ENCODE data around the gene CHEK1. TPM values are rescaled to one million over a fixed set of nuclear protein-coding genes. Genes with fewer than 3 reads are reported as not detected.
A peak's percentile ranks its signal among the peaks of the same experiment; 100 is the strongest.

Gene CHEK1
- total RNA-seq, 3 donors from 2014 or later, result 93.4 to 134 (median 108) TPM

DNA sequence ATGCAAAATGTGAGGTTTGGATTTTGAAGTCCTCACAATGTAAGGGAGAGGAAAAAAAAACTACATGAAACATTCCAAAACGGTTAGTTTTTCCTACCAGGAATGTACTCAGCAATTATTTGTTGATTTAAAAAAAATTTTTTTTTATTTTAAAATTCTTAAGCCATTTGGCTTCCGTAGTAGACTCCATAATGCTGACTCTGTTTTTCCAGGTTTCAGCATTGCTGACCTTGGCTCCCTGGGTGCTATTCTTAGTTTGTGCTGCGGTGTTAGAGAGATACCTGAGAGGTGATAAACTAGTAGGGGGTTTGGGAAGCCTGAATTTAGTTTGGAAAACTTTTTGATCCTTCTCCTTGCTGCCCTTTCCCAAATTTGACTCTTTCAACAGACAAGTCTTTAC, 21.8 kb upstream of the CHEK1 start:
- ATAC-seq, result no peak
- H3K9me3 Mint-ChIP-seq, result no peaks in the 10 kb centered on the region
- H3K27me3 Mint-ChIP-seq (ENCODE audit: low read depth), result no peaks in the 10 kb centered on the region
- H3K4me3 Mint-ChIP-seq, result no peak overlapping the region
- H3K4me1 Mint-ChIP-seq (ENCODE audit: low read depth), result peaks cover 2% of the 10 kb centered on the region
- H3K36me3 Mint-ChIP-seq (ENCODE audit: insufficient read depth), result peaks cover 49% of the 10 kb centered on the region
- DNase-seq, result no peak

DNA sequence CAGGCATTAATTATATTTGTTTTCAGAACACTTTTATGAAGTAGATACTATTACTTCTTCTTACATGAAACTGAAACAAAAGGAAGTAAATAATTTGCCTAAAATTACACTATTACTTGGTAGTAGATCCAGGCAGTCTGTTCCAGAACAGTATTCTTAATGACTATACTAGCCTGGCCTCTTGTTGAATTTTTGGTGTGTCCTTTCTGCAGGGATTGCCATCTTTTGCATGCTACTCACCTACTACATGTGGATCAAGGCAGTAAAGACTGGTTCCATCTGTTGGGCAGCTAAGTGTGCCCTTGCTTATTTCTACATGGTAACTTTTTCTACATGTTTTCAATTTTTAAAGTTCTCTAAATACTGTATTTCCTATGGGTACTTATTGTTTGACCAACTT, 19.5 kb upstream of the CHEK1 start:
- DNase-seq (no peak), ATAC-seq (no peak)
- peaks cover 55% of the 10 kb centered on the region for H3K36me3 Mint-ChIP-seq (ENCODE audit: insufficient read depth)
- no peak overlapping the region for H3K4me3 Mint-ChIP-seq
- H3K27me3 Mint-ChIP-seq (ENCODE audit: low read depth), result no peaks in the 10 kb centered on the region
- no peaks in the 10 kb centered on the region for H3K9me3 Mint-ChIP-seq
- peaks cover 2% of the 10 kb centered on the region for H3K4me1 Mint-ChIP-seq (ENCODE audit: low read depth)

DNA sequence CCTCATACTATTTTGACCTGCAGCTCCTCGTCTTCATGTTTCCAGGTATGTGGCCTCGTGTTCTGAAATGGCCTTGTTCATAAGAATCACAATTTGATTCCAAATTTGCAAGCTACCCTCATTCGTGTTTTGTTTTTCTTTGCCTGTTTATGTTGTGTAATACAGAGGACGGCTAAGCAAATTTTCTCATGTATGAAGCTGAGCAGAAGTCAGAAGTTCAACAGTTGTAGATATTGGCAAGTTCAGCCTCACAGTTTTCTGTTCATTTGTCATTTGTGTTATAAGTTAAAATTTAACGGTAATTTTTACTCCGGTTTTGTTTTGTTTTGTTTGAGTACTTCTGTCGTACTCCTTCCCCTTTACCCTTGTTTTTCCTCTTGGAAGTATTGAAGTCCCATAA, 15.4 kb upstream of the CHEK1 start:
- H3K4me1 Mint-ChIP-seq (ENCODE audit: low read depth), result no peaks in the 10 kb centered on the region
- ATAC-seq (no peak), DNase-seq (no peak)
- no peak overlapping the region for H3K4me3 Mint-ChIP-seq
- peaks cover 59% of the 10 kb centered on the region for H3K36me3 Mint-ChIP-seq (ENCODE audit: insufficient read depth)
- no peaks in the 10 kb centered on the region for H3K27me3 Mint-ChIP-seq (ENCODE audit: low read depth)
- no peaks in the 10 kb centered on the region for H3K9me3 Mint-ChIP-seq

DNA sequence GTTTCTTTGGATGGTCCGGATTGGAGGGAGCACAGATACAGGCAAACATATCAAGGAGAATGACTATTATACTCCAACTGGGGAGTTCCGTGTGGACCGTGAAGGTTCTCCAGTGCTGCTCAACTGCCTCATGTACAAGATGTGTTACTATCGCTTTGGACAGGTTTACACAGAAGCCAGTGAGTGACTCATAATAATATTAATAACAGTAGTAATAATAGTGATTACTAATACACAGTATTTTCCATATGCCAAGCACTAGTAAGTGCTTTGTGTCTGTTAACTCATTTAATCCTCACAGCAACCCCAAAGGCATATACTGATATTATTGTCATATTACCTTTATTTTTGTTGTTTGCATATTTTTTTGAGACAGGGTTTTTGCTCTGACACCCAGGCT, 6.6 kb upstream of the CHEK1 start:
- no peaks in the 10 kb centered on the region for H3K4me1 Mint-ChIP-seq (ENCODE audit: low read depth)
- ATAC-seq, result no peak
- H3K36me3 Mint-ChIP-seq (ENCODE audit: insufficient read depth), result peaks cover 34% of the 10 kb centered on the region
- H3K9me3 Mint-ChIP-seq, result no peaks in the 10 kb centered on the region
- DNase-seq, result no peak
- H3K27me3 Mint-ChIP-seq (ENCODE audit: low read depth), result no peaks in the 10 kb centered on the region
- no peak overlapping the region for H3K4me3 Mint-ChIP-seq

DNA sequence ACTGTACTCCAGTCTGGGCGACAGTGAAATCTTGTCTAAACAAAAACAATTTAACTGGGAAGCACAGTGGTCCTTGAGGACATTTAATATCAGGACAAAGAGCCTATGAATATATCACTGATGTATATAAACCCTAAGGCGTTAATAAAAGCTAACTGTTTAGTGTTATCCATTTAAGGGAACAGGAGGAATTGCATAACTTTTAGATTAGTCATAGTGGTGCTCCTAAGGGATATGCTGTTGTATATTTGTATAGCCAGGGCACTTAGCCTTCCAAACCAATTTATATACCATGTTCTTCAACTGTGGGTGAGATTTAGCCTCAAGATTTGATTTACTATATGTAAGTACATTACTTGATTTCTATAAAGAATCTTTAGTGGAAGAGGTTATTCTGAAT, 3.0 kb upstream of the CHEK1 start:
- H3K4me1 Mint-ChIP-seq (ENCODE audit: low read depth), result peaks cover 12% of the 10 kb centered on the region
- H3K4me3 Mint-ChIP-seq, result no peak overlapping the region
- no peaks in the 10 kb centered on the region for H3K9me3 Mint-ChIP-seq
- ATAC-seq (no peak), DNase-seq (no peak)
- no peaks in the 10 kb centered on the region for H3K27me3 Mint-ChIP-seq (ENCODE audit: low read depth)
- peaks cover 14% of the 10 kb centered on the region for H3K36me3 Mint-ChIP-seq (ENCODE audit: insufficient read depth)

DNA sequence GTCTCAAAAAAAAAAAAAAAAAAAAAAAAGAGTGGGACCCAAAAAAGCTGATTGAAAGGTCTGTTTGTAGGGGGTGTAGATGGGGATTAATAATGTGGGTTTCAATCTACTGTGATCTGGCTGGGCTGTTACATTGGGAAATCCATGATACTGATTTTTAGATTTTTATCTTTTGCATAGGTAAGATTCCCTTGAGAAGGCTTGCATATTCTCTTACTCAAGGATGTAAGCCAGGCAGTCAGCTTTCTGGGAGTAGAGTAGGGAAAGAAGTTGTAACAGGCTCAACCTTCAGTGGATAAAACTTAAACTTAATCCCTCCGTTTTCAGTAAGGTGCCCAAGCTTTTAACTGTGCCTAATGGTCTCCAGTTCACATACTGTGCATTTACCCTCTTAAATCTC, 1.9 kb upstream of the CHEK1 start:
- ATAC-seq (no peak), DNase-seq (no peak)
- peaks cover 16% of the 10 kb centered on the region for H3K36me3 Mint-ChIP-seq (ENCODE audit: insufficient read depth)
- peaks cover 17% of the 10 kb centered on the region for H3K4me1 Mint-ChIP-seq (ENCODE audit: low read depth)
- H3K4me3 Mint-ChIP-seq, result no peak overlapping the region
- H3K9me3 Mint-ChIP-seq, result no peaks in the 10 kb centered on the region
- H3K27me3 Mint-ChIP-seq (ENCODE audit: low read depth), result no peaks in the 10 kb centered on the region

DNA sequence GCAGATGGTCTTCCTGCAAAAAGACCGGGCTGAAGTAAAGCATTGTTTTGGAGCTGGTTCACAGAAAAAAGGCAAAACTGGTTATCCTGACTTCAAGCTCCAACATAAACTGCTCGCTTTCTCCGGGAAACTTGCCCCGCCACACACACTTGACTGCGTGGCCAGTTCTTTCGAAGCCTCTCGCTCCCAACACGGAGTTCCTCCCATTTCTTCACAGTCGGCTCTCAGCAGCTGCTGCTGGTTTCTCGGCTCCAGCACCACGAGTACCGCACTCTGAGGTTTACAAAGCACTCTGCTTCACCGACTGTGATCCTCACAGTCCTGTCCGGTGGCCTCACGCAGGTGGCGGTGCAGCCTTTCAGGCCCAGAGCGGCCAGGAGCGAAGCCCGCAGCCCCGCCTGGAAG, 264 bp downstream of the CHEK1 start:
- no peaks in the 10 kb centered on the region for H3K9me3 Mint-ChIP-seq

DNA sequence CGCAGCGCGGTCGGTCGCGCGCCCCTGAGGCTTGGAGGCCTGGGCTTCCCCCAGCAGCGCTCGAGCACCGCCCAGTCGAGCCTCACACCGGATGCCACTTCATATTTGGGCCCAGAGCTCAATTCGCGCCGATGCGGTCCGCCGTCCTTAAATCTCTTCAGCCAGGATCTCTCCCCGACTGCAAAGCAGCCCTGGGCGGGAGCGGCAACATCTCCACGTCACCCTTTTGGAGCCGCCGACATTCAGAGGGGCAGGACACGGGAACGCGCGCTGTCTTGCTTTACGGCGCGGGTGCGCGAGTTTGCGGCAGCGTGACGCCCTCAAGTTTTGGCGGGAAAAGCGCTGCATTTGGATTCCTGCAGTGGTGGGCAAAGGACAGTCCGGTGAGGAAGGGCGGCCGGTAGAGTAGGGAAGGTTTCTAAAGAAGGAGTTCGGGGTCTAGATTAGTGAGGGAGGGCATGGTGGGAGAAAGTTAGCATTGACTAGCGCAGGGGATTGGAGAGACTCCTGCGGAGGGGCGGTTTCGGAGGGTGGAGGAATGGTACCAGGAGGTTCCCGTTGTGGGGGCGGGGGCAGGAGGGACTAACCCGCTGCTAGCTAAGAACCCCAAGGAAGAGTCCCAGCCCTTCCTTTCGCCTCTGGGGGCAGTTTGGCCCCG, 796 bp downstream of the CHEK1 start:
- no peaks in the 10 kb centered on the region for H3K9me3 Mint-ChIP-seq
- H3K4me3 Mint-ChIP-seq, result peak overlapping the region; percentile 97
- ATAC-seq, result peak; percentile 94 to 95
- peaks cover 4% of the 10 kb centered on the region for H3K36me3 Mint-ChIP-seq (ENCODE audit: insufficient read depth)
- no peaks in the 10 kb centered on the region for H3K27me3 Mint-ChIP-seq (ENCODE audit: low read depth)
- H3K4me1 Mint-ChIP-seq (ENCODE audit: low read depth), result peaks cover 17% of the 10 kb centered on the region
- peak; percentile 77 for DNase-seq

More for the DNA sequence above, 264 bp downstream of the CHEK1 start:
- Mint-ChIP-seq H3K36me3 (ENCODE audit: insufficient read depth) (peaks cover 5% of the 10 kb centered on the region), H3K4me3 (peak overlapping the region; percentile 97), H3K4me1 (ENCODE audit: low read depth) (peaks cover 17% of the 10 kb centered on the region), H3K27me3 (ENCODE audit: low read depth) (no peaks in the 10 kb centered on the region)
- ATAC-seq, result peak in 1 of 2 donors; percentile 30
- DNase-seq, result no peak

DNA sequence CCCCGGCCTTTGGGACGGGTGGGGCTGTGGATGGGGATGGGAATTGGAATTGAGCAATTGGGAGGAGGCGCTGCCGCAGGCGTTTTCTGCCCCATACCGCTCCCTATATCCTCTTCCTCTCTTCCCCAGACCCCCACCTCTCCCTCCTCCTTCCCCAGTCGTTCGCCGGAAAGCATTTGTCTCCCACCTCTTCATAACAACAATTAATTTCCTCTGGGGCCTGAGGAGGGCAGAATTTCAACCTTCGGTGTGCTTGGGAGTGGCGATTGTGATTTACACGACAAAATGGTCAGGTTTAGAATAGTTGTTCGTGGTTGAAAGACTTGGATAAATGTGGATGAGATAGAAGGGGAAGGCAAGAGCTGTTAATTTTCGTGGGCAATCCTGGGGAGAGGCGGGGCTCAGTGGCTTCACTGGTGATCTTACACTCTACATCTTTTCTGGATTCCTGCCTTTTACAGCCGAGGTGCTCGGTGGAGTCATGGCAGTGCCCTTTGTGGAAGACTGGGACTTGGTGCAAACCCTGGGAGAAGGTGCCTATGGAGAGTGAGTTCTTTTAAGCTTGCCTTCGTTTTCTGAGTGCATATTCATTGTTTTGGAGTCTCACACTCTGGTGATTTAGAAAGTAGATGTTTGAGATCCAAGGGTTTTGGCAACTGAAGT, 1.5 kb downstream of the CHEK1 start:
- Mint-ChIP-seq H3K36me3 (ENCODE audit: insufficient read depth) (peaks cover 6% of the 10 kb centered on the region), H3K27me3 (ENCODE audit: low read depth) (no peaks in the 10 kb centered on the region), H3K4me1 (ENCODE audit: low read depth) (peaks cover 17% of the 10 kb centered on the region), H3K9me3 (no peaks in the 10 kb centered on the region), H3K4me3 (peak overlapping the region; percentile 97)
- ATAC-seq (peak; percentile 17 to 40), DNase-seq (no peak)

DNA sequence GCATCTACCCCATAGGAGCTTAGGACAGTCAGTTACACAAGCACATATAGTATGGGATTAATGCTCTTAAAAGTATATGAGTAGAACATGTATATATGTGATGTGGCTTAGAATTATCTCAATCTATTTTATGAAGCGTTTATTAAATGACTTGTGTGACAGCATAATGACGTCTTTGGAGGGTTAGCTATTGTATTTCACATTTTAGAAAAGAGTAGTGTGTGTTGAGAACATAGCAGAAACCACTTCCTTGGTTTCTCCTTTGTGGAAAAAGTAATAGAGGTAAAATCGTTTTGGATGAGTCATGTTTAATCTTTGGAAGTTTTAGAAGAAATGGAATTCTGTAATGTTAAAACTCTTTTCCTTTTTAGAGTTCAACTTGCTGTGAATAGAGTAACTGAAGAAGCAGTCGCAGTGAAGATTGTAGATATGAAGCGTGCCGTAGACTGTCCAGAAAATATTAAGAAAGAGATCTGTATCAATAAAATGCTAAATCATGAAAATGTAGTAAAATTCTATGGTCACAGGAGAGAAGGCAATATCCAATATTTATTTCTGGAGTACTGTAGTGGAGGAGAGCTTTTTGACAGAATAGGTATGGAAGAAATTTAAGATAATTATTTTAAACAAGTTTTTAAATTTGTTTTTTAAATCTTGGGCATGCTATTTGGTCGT, 2.4 kb downstream of the CHEK1 start:
- peaks cover 6% of the 10 kb centered on the region for H3K36me3 Mint-ChIP-seq (ENCODE audit: insufficient read depth)
- no peaks in the 10 kb centered on the region for H3K9me3 Mint-ChIP-seq
- DNase-seq (no peak), ATAC-seq (no peak)
- H3K4me1 Mint-ChIP-seq (ENCODE audit: low read depth), result peaks cover 17% of the 10 kb centered on the region
- H3K4me3 Mint-ChIP-seq, result peak overlapping the region; percentile 97
- H3K27me3 Mint-ChIP-seq (ENCODE audit: low read depth), result no peaks in the 10 kb centered on the region

DNA sequence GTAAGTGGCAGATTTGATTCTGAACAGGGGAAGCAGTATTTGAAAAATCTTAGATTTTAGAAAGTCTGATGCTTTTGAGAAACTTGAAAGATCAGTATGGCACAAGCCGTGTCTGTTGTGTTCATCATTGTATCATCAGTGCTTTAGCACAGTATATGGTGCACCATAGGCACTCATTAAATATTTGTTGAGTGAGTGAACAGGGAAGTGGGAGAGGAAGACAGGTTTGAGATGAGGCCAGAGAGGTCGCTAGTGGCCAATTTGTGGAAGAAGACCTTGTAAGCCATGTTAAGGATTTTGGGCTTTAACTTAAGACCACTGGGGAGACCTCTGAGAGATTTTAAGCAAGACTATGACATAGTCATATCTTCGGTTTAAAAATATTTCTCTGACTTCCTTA, 12.9 kb downstream of the CHEK1 start:
- ATAC-seq (no peak), DNase-seq (no peak)
- Mint-ChIP-seq H3K36me3 (ENCODE audit: insufficient read depth) (peaks cover 35% of the 10 kb centered on the region), H3K27me3 (ENCODE audit: low read depth) (no peaks in the 10 kb centered on the region), H3K4me1 (ENCODE audit: low read depth) (no peaks in the 10 kb centered on the region), H3K9me3 (no peaks in the 10 kb centered on the region), H3K4me3 (no peak overlapping the region)

DNA sequence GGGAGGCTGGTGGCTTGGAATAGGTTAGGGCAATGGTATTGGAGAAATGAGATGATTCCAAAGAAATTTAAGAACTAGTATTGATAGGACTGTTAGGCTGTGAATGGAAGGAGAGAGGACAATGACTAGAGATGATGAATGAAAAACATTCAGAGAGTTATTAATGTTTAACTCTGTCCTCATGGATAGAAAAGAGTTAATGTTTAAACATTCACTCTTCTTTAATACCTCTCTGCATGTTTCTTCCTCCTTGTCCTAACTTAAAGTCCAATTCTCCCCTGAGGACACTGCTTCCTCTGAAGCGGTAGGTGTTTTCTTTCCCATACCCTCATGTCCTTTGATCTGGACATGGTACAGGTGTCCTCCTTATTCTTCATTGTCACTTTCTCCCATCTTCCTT, 13.4 kb downstream of the CHEK1 start:
- DNase-seq (no peak), ATAC-seq (no peak)
- Mint-ChIP-seq H3K9me3 (no peaks in the 10 kb centered on the region), H3K4me3 (no peak overlapping the region), H3K27me3 (ENCODE audit: low read depth) (no peaks in the 10 kb centered on the region), H3K36me3 (ENCODE audit: insufficient read depth) (peaks cover 35% of the 10 kb centered on the region), H3K4me1 (ENCODE audit: low read depth) (no peaks in the 10 kb centered on the region)

DNA sequence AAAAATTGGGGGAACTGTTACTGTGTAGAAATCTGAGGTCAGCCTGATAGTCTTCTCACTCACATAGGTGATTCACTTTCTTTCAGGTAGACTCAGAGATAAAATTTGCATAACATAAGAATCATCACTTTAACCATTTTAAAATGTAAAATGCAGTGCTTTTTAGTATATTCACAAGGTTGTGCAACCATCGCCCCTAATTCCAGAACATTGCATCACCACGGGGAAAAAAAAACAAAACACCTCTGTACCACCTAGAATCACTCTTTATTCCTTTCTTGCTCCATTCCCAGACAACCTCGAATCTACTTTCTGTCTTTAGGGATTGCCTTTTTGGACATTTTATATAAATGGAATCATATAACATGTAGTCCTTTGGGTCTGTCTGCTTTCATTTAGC, 20.9 kb downstream of the CHEK1 start:
- Mint-ChIP-seq H3K4me1 (ENCODE audit: low read depth) (peaks cover 6% of the 10 kb centered on the region), H3K4me3 (no peak overlapping the region), H3K36me3 (ENCODE audit: insufficient read depth) (peaks cover 21% of the 10 kb centered on the region), H3K9me3 (no peaks in the 10 kb centered on the region), H3K27me3 (ENCODE audit: low read depth) (no peaks in the 10 kb centered on the region)
- DNase-seq (no peak), ATAC-seq (no peak)

DNA sequence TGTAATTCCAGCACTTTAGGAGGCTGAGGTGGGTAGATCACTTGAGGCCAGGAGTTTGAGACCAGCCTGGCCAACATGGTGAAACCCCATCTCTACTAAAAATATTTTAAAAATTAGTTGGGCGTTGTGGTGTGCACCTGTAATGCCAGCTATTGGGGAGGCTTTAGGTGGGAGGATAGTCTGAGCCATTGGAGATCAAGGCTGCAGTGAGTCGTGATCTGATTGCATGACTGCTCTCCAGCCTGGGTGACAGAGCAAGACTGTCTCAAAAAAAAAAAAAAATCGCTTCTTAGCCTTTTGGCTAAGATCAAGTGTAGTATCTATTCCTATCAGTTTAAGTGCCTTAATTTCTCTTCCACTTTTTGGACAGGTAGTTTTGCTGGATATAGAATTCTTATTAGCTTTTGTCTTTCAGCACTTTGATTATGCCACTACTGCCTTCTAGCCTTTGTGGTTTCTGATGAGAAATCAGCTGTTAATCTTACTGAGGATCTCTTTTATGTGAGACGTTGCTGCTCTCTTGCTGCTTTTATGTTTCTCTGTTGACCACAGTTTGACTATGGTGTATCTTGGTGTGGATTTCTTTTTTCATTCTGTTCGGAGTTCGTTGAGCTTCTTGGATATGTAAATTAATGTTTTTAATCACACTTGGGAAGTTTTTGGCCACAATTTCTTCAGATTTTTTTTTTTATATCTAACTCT, 24.7 kb downstream of the CHEK1 start:
- no peak for DNase-seq
- H3K36me3 Mint-ChIP-seq (ENCODE audit: insufficient read depth), result peaks cover 13% of the 10 kb centered on the region

More for the DNA sequence above, 24.7 kb downstream of the CHEK1 start:
- Mint-ChIP-seq H3K27me3 (ENCODE audit: low read depth) (no peaks in the 10 kb centered on the region), H3K9me3 (no peaks in the 10 kb centered on the region), H3K4me1 (ENCODE audit: low read depth) (peaks cover 6% of the 10 kb centered on the region), H3K4me3 (no peak overlapping the region)
- ATAC-seq, result no peak

Data from activated T-cell treated with anti-CD3 and anti-CD28 coated beads, Interleukin-2, amount 50 U/mL, for 4 hours (primary cell).